GM18870 (cell line): ENCODE data around the gene BRMS1.
"Not testable (repeated sequence)": the region's sequence is repeated elsewhere in the genome, so short reads cannot be mapped to it uniquely, and the experiment has no call there.

Source experiments
- ATAC-seq: cut with Tn5 transposase; IDR thresholded peaks from one replicate; pipeline ENCODE4 v1.9.1; 2021; ENCODE audit warnings: moderate library complexity; ENCODE audit not compliant: unreplicated experiment

The BRMS1 gene, protein sequence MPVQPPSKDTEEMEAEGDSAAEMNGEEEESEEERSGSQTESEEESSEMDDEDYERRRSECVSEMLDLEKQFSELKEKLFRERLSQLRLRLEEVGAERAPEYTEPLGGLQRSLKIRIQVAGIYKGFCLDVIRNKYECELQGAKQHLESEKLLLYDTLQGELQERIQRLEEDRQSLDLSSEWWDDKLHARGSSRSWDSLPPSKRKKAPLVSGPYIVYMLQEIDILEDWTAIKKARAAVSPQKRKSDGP

GRCh38 chr11:66344550-66345315 is at the start of gene BRMS1:
BRMS1 (minus strand) TSS chr11:66345104; CDS start chr11:66342234, 2,870 bp downstream.
- ATAC-seq: peak; percentile 44

GRCh38 chr11:66393954-66394353 is 49.0 kb upstream of the BRMS1 start:
- ATAC-seq: no peak

- no peak for ATAC-seq
These were observed 46.4 kb upstream of the BRMS1 start for GRCh38 chr11:66391322-66391721.

DNA sequence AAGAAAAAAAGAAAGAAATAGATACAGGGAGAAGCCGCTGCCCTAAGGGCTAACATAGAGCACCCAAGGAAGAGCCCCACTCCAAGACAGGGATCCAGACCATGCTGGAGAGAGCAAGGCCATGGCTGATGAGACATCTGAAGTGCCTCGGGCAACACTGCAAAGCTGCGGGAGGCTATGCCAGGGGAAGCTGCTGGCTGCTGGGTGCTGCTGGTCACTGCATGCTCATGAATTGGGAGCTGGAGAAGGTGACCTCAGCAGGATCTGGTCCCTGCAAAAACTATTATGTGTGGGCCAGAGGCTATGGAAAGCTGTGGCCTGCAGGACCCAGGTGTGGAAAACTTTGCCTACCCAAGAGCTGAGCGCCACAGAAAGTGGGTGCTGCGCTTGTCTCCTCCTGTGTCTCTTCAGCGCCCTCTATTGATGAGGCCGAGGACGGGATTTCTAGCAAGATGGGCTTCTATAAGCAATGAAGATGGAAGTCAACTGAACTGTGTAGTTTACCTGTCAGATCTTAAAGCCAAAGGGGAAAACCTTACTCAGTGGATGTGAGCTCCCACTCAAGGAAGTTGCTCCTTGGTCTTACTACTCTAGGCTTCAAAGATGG is 44.0 kb upstream of the BRMS1 start:
- ATAC-seq: no peak

- ATAC-seq: no peak
These were observed 41.5 kb upstream of the BRMS1 start for GRCh38 chr11:66386171-66387069.

DNA sequence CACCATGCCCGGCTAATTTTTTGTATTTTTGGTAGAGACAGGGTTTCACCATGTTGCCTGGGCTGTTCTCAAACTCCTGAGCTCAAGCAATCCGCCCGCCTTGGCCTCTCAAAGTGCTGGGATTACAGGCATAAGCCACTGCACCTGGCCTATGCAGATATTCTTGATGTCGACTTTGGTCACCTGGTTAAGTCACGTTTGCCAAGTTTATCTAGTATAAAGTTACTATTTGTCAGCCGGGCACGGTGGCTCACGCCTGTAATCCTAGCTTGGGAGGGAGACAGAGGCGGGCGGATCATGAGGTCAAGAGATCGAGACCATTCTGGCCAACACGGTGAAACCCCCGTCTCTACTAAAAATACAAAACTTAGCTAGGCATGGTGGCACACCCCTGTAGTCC is 39.4 kb upstream of the BRMS1 start:
- not testable (repeated sequence) for ATAC-seq

GRCh38 chr11:66380264-66380663 is 35.4 kb upstream of the BRMS1 start:
- not testable (repeated sequence) for ATAC-seq

DNA sequence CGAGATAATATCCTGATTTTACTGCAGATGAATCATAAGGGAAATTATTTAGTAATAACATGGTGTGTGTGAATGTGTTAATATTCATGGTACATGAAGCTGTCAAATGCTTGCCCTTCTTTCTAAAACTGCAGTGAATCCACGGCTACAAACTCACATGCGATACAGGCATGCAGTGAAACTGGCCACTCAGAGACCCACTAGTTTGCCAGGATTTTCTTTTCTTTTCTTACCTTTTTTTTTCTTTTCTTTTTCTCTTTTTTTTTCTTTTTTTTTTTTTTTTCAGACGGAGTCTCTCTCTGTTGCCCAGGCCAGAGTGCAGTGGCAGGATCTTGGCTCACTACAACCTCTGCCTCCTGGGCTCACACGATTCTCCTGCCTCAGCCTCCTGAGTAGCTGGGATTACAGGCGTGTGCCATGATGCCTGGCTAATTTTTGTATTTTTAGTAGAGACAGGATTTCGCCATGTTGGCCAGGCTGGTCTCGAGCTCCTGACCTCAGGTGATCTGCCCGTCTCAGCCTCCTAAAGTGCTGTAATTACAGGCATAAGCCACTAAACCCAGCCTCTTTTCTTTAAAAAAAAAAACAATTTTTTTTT is 28.9 kb upstream of the BRMS1 start:
- not testable (repeated sequence) for ATAC-seq

GRCh38 chr11:66373265-66373664 is 28.4 kb upstream of the BRMS1 start:
- ATAC-seq: no peak

- ATAC-seq: no peak
These were observed 26.9 kb upstream of the BRMS1 start, which contains the start of gene SLC29A2 for GRCh38 chr11:66371627-66372415. SLC29A2 (minus strand) TSS chr11:66371760; CDS start chr11:66371591, 169 bp downstream.

GRCh38 chr11:66369073-66369894 is 24.4 kb upstream of the BRMS1 start:
- no peak for ATAC-seq

- ATAC-seq: no peak
These were observed 23.6 kb upstream of the BRMS1 start for GRCh38 chr11:66368484-66368883.

DNA sequence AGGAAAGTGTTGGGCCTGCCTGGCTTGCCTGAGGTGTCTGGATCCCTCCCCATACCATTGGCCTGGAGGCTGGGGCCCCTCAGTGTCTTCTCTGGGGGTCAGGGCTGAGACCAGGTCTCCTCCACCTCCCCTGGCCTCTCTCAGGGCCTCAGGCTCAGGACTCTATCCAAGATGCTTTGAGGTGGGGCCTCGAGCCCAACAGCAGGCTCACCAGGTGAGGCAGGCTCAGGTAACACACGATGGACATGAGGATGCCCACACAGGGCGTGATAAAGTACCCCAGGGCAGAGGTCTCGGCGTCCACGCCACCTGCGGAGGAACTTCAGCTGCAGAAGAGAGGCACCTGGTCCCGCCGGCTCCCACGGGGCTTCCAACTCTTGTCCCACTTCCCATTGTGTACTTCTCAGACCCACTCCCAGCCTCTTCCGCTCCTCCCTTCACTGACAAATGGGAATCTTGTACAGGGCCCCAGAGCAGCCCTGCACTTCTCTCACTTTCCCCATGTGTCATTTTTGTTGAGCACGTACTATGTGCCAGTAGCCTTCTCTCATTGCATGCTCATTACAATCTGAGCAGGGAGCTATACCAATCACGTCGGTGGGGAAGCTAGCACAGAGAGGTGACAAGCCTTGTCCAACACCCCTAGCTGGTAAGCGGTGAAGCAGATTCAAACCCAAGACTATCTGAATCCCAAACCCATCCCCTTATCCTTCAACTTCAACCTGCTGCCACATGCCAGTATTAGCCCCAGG is 22.8 kb upstream of the BRMS1 start:
- ATAC-seq: no peak

GRCh38 chr11:66366844-66367477 is 22.1 kb upstream of the BRMS1 start:
- no peak for ATAC-seq

DNA sequence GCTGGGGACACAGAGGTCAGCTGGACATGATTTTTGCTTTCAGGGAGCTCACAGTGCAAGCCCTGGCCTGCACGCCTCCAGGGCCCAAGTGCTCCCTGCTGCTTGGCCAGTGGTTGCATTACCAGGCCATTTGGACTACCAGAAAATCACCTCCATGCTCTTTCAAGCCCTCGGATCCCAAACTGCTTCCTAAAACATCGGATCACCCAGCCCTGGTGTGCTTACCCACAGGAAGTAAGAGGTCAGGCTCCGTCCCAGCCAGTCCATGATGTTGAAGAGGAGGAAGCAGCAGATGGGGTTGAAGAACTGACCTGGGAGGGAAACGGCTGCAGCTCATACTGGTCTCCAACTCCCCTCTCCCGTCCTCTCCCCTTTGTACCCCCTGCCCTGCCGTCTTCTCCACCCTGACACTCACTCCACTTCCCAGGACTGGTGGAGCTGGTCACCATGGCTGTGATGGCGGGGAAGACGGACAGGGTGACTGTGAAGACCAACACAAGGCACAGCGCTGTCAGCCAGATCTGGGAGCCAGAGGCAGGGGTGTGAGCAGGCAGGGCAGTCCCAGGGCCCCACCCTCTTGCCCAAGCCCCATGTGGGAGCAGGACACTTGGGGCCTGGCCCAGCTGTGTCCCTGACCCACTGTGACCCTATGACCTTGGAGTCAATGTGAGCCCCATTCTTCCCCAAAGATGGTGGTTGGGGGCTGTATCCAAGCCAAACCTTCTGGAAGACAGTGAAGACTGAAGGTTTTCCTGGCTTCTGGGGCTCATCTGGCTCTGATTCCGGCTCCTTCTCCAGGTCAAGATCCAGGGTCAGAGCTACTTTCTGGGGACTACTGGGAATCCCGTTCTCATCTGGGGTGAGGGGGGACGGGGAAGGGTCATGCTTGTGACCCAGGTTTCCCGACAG is 21.1 kb upstream of the BRMS1 start:
- ATAC-seq: no peak

- ATAC-seq: no peak
These were observed 20.3 kb upstream of the BRMS1 start for GRCh38 chr11:66365166-66365565.
